HG03045 (cell line): ENCODE measurements around the gene RGS1.
A peak's percentile ranks its signal among the peaks of the same experiment; 100 is the strongest.

ENCODE experiments used
- ATAC-seq: cut with Tn5 transposase; IDR thresholded peaks from one replicate; pipeline ENCODE4 v1.9.1; 2021; ENCODE audit warnings: mild to moderate bottlenecking, moderate library complexity; ENCODE audit not compliant: unreplicated experiment

The RGS1 gene

DNA sequence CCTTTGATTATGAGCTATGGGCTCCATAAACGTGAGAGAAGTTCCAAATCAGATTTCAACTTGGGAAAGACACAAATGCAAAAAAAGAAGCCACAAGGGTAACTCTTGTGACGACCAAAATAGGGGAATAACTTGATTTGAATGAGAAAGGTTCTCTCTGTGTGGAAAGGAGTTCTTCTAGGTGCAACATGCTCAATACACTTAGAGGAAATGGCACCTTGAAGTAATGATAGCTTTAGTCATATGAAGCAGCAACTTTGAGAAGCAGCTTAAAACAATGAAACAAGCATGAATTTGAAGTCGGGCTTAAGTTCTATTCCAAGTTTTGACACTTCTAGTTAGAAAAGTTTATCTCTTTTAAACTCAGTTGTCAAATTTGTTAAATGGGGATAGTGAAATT, 21.8 kb upstream of the RGS1 start:
- ATAC-seq = no peak

DNA sequence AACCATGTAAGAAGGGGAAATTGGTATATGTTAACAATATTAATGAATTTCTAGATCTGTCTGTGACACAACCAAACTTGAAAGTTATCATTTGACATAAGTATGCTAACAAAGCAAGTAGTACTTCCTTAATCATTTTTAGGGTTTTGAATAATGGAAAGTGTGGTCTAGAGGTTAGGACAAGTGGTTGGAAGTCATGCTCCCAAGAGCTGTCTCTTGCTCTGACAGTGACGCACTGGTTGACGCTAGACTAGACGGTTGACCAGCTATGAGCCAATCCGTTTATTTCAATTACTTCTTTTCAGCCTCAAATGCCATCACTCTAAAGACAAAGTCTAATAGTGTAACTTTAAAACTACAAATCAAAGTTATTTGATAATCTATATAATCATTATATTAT, 20.7 kb upstream of the RGS1 start:
- no peak for ATAC-seq

DNA sequence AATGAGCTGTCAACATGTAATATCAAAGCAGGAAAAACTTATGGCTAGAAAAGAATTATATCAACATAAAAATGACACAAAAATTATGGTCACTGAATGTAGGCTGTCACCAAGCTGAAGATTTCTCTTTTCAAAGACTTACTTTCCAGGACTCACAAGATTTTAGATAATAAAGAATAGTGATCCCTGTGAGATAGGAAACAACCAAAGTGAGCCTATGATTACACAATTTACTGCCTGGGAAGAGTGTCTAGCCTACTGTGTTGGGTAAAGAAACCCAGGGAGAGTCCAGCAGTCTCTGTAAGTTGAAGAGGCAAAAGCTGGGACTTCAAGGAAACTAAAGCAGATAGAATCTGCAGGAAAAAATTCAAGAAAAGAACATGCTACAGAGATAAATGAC, 20.2 kb upstream of the RGS1 start:
- no peak for ATAC-seq

DNA sequence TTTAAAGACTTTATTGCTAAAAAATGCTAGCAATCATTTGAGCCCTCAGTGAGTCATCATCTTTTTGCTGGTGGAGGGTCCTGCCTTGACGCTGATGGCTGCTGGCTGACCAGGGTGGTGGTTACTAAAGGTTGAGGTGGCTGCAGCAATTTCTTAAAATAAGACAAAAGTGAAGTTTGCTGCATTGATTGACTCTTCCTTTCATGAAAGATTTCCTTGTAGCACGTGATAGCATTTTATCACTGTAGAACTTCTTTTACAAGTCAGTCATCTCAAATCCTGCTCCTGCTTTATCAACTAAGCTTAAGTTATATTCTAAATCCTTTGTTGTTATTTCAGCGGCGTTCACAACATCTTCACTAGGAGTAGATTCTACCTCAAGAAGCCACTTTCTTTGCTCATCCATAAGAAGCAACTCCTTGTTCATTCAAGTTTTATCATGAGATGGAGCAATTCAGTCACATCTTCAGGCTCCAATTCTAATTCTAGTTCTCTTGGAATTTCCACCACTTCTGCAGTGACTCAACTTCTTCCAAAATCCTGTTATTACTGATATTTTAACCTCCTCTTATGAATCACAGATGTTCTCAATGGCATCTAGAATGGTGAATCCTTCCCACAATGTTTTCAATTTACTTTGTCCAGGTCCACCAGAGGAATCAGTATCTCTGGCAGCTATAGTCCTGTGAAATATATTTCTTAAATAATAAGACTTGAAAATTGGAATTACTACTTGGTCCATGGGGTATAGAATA, 17.6 kb upstream of the RGS1 start:
- no peak for ATAC-seq

GRCh38 chr1:192559115-192560006, 16.2 kb upstream of the RGS1 start:
- no peak for ATAC-seq

GRCh38 chr1:192561301-192561700, 14.3 kb upstream of the RGS1 start:
- ATAC-seq = no peak

DNA sequence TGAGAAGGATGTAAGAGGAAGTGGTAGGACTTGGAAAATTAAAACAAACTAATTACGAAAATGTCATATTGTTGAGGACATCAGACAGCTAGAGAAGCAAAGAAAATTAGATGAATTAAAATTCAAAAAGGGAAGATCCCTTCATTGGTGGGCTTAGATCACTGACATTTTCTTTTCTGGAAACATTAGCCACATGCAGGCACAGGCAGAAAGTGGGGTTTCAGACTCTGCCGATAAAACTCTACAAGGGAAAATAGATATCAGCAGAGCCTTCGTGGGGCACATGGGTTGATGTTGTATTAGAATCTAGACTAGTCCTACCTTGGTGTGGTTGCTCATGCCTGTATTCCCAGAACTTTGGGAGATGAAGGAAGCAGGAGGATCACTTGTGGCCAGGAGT, 12.4 kb upstream of the RGS1 start:
- ATAC-seq = no peak

- no peak for ATAC-seq
These were observed 11.5 kb upstream of the RGS1 start for GRCh38 chr1:192564099-192564498.

GRCh38 chr1:192565946-192566345, 9.6 kb upstream of the RGS1 start:
- ATAC-seq = no peak

DNA sequence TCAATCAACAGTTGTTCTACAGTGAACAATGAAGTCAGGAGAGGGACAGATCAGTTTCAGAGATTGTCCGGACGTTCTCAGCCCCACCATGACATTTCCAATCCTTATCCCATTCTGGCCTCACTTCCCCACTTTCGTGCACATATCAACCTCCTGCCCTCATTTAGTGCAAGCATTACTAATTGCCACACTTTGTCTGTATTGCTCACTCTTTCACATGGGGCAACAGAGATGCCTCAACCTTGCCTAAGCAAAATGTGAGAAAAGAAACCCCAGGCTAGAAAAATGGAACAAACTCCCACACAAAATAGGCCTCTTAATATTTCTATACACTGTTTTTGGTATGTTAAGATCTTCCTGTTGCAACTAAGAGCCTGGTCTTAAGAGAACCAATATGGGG, 8.9 kb upstream of the RGS1 start:
- ATAC-seq = no peak

DNA sequence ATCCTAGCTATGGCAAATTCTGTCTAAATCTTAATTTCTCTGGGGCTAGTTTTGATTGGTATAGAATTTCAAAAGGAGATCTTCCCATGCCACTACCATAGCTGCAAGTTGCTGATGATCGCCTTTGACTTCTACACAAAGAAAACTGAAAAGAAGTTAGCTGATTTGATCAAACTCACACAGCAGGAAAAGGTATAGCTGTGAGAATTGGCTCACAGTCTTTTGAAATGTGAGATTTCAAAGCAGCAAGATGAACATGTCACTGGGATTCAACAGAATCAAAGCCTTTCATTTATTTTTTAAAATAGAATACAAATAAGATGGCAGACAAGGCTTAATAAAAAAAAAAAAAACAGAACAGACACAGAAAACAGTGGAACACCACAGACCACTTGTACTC, 7.5 kb upstream of the RGS1 start:
- ATAC-seq = no peak

DNA sequence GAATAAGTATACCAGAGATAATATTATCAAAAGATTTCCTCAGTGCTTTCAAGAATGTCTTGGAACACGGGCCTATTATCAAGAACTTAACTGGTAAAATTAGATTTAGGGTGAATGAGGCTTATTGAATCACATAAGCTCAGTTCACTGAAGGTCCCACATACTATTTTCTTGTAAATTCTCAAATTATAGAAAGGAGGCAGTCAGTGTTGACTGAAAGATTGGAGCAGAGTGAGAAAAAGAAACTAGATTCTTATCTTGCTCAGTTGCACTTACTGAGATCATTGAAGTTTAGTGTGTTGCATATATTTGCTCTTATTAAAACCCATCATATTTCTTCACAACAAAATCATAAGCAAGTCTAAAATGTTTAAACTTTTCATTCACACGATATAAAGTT, 3.9 kb upstream of the RGS1 start:
- no peak for ATAC-seq

- no peak for ATAC-seq
These were observed 2.1 kb upstream of the RGS1 start for GRCh38 chr1:192573499-192573898.

GRCh38 chr1:192574073-192574472, 1.5 kb upstream of the RGS1 start:
- no peak for ATAC-seq

DNA sequence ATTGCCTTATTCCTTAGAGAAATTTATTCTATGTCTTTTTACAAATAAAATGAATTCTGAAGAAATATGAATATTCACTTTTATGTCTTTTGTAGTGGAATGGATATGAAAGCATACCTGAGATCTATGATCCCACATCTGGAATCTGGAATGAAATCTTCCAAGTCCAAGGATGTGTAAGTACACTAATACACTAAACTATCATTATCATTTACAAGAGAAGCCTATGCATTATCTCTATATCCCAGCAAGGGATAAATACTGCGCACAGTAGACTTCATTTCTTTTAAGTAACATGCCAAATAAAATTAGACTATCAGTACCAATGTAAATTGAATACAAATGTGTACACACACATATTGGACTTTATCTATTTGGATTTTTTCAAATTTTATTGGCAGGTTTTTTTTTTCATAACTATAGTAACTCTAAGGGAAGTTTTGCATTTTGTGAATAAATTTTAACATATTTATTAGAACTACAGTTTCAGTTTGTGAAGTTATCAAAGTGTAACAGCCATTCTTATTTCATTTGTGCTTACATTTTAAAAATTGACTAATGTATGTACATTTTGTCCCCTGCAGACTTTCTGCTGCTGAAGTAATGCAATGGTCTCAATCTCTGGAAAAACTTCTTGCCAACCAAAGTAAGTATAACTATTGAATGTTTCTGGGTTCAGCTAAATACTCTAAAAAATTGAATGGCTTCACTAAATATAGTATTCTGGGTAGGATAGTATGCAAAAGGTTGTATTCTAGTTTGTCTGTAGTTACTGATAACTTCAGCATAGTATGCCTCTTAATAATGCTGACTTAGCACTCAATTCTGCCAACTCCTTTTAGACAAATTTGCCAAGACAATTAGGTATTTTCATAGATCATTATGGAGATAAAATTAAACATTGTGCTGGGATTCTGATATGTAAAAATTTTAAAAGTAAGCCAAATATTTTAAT, 894 bp downstream of the RGS1 start:
- ATAC-seq = no peak

DNA sequence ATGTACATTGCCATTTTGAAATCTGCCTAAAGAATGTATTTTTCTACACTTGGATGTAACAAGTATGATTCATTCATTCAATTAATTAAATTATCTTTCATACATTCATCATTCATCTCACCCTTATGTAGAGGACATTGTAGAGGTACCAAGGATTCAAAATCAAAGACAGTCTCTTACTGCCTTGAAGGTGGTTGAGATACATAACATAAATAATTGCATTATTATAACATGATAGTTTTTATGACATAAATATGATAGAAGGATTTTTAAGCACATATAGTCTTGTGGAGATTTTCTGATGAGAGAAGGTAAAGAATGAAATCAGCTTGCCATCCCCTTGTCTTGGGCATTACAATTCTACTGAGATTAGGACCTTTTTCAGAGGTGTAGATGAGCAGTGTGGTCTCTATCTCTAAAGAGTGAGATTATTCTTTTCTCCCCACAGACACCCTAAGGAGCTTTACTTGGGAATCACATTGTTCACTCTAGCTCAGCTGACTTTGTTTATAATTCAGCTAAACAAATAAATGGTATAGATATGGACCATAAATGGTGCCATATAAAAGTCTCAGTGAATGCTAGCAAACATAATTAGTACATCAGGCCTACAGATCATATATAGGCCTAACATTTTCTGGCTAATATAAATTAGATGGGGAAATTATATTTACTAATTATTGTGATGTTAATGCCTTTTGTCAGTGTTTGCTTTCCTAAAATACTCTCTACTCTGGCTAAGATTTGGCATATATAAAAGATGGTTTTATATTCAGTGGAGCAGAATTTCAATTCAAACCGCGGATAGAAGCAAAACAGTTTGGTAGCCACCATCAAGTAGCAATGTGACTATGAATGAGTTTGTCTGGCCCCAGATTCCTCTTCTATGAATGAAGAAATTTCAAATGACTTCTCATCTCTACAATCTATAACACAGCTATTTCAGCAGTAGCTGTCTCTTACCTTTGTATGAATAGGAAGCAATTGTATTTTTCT, 1.9 kb downstream of the RGS1 start:
- no peak for ATAC-seq

DNA sequence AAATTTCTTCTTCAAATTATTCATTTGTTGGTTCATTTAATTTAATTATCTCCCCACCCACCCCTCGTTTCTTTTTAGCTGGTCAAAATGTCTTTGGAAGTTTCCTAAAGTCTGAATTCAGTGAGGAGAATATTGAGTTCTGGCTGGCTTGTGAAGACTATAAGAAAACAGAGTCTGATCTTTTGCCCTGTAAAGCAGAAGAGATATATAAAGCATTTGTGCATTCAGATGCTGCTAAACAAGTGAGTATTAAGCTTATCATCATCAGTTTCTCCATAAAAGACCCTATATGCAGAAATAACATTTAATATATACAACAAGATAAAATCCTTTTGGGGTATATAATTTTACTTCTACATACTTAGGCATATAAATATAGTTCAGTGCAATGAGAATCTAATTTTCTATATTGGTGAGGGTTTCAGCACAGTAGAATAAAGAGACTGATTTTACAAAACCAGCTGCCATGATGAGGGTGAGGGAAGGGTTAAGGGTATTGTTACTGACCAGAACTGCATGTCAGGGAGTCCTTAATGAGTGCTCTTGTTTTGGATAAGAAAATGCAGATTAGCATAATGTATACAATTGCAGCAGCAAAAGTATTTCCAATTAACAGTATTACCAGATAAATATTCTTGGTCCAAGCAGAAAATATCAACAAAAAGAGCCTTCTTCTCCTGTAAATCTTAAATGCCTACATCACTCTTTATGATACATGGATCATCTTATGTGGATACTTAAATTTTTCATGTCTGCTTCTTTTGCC, 2.8 kb downstream of the RGS1 start:
- no peak for ATAC-seq

DNA sequence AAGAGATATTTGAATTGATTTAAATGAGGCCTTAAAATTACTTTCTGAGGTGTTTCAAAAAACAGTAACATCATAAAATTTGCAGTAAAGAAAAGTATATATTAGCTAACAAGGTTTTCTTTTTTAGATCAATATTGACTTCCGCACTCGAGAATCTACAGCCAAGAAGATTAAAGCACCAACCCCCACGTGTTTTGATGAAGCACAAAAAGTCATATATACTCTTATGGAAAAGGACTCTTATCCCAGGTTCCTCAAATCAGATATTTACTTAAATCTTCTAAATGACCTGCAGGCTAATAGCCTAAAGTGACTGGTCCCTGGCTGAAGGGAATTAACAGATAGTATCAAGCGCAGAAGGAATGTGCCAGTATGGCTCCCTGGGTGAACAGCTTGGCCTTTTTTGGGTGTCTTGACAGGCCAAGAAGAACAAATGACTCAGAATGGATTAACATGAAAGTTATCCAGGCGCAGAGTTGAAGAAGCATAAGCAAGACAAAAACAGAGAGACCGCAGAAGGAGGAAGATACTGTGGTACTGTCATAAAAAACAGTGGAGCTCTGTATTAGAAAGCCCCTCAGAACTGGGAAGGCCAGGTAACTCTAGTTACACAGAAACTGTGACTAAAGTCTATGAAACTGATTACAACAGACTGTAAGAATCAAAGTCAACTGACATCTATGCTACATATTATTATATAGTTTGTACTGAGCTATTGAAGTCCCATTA, 3.6 kb downstream of the RGS1 start:
- peak; percentile 24 for ATAC-seq
